HG02884 (cell line): ENCODE data around the gene HTRA3.

Experiments used
- ATAC-seq: cut with Tn5 transposase; IDR thresholded peaks from one replicate; pipeline ENCODE4 v1.9.1; 2021; ENCODE audit warnings: mild to moderate bottlenecking, moderate library complexity; ENCODE audit not compliant: unreplicated experiment

HTRA3 gene

GRCh38 chr4:8245884-8246833 lies 23.4 kb upstream of the HTRA3 start:
- no peak for ATAC-seq

- no peak for ATAC-seq
Observed at GRCh38 chr4:8247047-8247930, 22.3 kb upstream of the HTRA3 start.

DNA sequence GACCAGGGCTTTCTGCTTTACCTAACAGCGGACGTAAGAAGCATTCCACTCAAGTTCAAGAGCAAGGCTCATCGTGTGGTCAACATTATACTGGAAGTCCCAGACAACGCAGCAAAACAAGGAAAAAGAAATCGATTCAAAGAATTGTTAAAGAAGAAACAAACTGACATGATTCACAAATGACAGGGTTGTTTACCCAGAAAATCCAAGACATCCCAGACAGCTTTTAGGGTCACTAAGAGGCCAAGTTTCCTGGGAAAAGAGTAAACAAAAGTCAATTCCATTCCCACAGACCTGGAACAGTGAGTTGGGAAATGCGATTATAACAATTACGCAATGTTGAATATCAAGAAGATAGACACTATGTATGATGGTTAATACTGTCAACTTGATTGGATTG lies 21.5 kb upstream of the HTRA3 start:
- no peak for ATAC-seq

GRCh38 chr4:8250227-8250626 lies 19.3 kb upstream of the HTRA3 start:
- ATAC-seq: no peak

DNA sequence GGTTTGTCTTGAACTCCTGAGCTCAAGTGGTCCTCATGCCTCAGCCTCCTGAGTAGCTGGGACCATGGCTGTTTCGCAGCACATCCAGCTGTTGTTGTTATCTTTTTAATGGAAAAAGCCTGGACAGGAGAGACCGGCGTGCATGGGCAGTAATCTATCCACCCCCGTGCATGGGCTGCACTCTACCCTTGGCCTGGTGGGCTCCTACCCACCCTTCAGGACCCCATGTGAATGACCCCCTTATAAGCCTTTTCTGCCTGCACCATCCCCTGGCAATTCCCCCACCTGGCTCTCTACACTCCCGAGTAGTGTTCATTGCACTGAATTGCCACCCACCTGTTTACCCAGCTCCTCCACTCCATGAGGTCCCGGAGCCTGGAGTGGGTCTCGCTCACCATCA lies 18.9 kb upstream of the HTRA3 start:
- ATAC-seq: no peak

DNA sequence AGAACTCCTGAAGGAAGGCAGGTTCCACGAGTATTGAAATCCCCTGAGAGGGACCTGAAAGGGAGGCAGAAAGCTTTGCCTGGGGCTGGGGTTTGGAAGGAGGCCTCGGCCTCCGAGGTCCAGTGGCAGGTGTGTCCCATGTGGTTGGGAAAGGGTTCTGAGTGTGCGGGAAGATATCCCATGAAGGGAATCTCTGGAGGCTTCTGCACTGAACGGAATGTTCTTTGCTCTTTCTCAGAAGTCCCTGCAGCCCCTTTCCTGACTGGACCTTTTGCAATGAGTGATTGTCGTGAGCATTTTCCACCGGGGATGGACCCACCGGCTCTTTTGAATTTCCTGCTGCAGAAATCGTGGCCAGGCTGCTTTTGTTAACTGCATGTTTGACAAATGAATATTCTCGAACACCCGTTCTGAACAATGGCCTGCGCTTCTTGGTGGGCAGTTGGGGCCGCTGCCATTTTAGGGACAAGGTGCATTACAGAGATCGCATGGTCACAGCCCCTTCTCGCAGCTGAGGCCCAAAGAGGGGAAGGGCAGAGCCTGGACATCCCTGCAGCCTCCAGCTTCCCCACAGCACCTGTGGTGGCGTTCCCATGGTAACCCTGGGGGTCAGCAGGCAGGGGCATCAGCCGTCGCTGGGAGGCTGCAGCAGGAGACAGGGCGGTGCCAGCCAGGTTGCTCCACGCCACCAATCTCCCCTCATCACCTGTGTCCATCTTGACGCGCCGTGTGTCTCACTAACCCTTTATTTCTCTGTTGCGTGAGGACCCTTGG lies 18.3 kb upstream of the HTRA3 start:
- no peak for ATAC-seq

DNA sequence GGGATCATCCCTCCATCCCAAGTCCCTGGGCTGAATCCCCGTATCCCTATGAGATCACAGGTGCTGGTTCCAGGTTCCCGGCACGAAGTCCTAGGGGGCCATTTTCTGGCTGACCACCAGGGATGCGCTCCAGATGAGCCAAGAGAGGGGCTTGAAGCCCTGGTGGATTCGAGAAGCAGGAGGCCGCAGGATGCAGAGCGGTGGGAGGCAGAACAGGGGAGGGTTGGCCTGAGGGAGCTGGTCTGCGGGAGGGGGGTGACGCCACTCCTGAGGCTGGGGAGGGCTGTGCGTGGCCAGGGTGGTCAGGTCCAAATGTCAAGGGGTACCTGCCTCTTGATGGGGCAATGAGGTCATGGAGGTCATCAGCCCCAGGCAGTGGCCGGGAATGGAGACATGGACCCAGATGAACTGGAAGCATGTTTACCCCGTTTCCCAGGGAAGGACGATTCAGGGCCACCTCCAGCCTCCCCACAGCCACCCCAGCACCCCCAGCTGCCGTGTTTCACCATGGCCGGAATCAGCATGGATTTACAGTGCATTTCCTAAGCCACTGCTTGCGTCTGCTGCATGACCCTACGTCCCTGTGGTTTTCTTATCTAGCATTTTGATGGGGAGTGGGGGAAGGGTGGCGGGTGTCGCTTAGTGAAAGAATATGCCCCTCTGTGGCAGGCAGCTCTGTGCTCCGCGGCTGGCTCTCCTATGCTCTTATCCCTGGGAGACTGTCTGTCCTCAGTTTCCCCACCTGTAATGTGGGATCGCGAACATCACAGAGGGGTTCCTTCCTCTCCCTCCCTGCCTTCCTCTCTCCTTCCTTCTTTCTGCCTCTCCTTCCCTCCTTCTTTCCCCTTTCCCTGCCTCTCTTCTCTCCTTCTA lies 17.0 kb upstream of the HTRA3 start:
- ATAC-seq: no peak

- ATAC-seq: no peak
Observed at GRCh38 chr4:8254076-8254475, 15.5 kb upstream of the HTRA3 start.

DNA sequence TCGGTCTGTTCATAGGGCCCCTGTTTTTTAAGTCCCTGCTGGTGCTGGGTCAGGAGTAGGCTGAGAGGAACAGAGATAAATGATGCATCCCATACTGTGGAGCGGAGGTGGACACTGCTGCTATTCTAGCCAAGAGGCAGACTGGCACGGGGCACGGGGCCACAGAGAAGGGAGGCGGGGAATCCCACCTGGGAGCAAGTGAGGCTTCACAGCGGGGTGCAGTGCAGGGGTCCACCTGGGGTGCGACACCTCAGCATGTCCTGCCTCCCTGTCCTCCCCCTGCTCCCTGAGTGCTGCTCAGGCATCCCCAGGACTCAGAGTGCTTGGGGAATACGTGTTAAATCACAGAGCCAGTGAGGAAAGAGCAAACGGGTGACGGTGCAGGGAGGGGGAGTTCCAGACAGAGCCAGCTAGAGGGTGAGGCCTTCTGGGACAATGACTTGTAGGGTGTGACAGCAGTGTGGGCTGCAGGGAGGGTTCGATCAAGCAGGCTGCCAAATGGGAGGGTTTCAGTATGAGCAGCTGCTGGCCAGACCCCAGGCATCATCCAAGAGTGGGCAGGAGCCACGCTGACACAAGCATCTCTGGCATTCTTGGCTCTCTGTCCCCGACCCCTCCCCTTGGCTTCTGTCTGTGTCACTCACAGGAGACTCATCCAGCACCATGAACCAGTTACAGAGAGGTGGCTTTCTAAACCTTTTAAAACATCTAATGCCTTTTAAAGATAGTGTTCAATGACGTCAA lies 13.7 kb upstream of the HTRA3 start:
- no peak for ATAC-seq

DNA sequence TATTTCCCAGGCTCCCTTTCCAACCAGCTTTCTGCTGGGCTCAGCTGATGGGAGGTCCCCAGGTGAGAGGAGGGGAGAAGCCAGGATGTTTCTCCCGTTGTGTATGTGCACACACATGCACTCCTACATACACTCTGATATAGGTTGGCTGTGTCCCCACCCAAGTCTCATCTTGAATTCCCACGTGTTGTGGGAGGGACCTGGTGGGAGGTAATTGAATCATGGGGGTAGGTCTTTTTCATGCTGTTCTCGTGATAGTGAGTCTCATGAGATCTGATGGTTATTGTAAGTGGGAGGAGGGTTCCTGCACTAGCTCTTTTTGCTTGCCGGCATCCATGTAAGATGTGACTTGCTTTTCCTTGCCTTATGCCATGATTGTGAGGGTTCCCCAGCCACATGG lies 11.7 kb upstream of the HTRA3 start:
- no peak for ATAC-seq

DNA sequence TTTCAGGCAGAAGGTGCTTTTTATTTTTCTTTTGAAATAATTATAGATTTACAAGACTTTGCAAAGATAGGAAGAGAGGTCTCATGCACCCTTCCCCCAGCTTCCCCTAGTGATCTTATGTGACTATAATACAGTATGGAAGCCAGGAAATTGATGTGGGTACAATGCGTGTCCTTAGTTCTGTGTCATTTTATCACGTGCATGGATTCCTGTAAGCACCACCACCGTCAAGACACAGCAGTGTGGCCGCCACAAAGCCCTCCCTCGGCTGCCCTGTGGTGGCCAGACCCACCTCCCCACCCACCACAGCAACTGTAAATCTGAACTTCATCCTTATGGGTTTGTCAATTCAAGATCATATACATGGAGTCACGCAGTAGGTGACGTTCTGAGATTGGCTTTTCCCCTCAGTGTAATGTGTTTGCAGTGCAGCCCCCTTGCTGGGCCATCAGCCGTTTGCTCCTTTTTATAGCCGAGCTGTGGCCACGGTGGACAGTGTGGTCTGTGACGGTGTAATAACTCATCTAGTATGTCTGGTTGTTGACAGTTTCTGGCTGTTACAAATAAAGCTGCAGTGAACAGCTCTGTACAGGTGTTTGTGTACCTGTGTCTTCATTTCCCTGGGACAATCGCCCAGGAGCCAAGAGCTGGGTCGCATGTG lies 10.9 kb upstream of the HTRA3 start:
- no peak for ATAC-seq

DNA sequence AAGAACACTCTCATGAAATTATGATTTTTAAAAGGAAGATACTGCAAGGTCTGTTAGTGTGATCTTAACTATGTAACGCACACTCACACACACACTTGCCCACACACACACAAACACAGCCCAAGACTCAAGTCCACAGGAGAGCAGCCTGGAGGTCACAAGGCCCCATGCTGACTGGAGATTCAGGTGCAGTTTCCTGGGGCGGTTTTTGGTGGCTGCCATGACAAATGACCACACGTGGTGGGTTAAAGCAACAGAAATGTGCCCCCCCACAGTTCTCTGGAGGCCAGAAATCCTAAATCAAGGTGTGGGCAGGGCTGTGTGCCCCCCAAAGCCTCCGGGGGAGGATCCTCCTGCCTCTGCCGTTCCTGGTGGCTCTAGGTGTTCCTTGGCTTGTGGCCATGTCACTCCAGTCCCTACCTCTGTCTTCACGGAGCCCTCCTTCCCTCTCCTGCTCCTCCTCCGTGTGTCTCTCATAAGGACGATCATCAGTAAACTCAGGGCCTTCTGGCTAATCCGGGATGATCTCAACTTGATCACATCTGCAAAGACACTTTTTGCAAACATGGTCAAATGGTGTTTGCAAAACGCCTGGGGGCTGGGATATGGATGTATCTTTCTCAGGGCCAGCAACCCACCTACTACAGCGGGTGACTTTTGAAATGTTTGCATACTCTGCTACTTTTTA lies 9.7 kb upstream of the HTRA3 start:
- ATAC-seq: no peak

GRCh38 chr4:8260656-8261111 lies 8.9 kb upstream of the HTRA3 start:
- ATAC-seq: no peak

DNA sequence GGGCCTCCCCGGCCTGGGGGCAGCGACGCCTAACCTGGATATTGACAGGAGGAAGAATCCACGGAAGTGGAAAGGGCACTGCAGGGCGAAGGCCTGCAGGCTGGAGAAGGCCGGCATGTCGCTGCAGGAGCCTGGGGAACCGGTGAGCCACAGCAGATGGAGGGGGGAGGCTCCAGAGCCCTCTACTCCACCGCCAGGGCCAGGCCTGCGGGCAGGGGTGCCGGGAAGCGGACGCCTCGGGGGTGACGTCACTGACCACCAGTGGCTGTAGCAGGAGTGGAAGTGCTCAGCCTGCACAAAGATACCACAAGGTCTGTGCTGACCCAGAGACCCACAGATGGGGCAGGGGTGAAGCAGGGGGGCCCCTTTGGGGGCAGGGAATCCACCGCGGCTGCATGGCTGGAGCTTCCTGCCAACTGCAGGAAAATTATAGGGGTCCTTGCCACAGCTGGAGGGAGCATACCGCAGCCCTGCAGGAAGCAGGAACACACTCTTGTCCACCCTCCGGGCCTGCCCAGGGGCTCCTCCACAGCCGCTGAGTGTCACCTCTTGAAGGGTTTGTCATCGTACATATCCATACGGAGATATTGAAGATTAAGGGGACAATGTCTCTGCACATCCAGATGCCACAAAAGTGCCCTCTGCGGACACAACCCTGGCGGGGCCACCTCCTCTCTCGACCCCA lies 7.6 kb upstream of the HTRA3 start:
- no peak for ATAC-seq

GRCh38 chr4:8262637-8263322 lies 6.8 kb upstream of the HTRA3 start:
- no peak for ATAC-seq

GRCh38 chr4:8263397-8263796 lies 6.2 kb upstream of the HTRA3 start:
- no peak for ATAC-seq

- ATAC-seq: no peak
Observed at GRCh38 chr4:8264106-8264505, 5.4 kb upstream of the HTRA3 start.
